ENCODE measurements around the gene EPM2AIP1. TPM values are rescaled to one million over a fixed set of nuclear protein-coding genes. Genes with fewer than 3 reads are reported as not detected.

The EPM2AIP1 gene
- total and polyA plus RNA-seq, 9 of the 15 experiments (the other 6 are each of a cell fraction or from before 2014, with no cell fraction given) = 6.7 to 44.8 (median 25.2) TPM

DNA sequence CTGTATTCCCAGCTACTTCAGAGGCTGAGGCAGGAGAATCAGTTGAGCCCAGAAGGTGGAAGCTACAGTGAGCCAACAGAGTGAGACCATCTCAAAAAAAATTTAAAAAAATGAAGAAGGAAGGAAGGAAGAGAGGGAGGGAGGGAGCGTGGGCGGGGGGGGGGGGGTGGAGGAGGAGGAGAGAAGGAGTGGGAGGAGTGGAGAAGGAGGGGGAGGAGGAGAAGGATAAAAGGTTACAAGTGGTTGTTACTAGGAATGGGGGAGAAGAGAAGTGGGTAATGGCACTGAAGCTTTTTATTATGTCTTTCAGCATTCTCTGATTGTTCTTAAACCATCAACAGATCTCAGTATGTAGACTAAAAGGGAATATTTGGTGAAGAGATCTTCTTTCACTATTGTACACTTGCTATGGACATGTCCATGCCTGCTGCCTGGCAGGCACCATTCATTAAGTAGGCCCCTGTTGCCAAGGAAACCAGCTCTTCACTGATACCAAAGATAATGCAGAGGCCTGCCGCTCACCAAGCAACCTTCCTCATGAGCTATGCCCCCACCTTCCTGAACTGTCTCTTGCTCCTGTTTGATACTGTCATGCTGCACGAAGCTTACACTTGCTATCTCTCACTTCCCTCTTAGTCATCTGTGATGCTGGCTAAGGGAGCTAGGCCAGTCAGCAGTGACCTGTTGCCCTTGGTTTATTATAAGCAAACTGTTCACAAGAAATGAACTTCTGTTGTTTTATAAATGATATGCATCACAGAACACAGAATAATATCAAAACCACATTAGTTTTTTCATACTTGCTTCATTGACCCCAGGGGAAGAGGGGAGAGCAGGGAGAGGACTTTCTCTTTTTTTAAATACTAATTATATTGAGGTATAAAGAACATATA is 23.1 kb downstream of the EPM2AIP1 start (continued):
- TF ChIP-seq TRIM24 (IDR thresholded peaks at IDR 0.05) (0 out of 4 replicates have a peak, but pooled peaks have one; percentile 4 to 38), SMARCE1 (IDR thresholded peaks at IDR 0.05) (peak; percentile 88), EGR1 (conservative IDR thresholded peaks at IDR 0.05) (peak; percentile 95), ATF1 (CRISPR knock-in tag; IDR thresholded peaks at IDR 0.05) (no peak), ATF1 (tag; IDR thresholded peaks at IDR 0.05) (peak; percentile 78), BACH1 (tag; IDR thresholded peaks at IDR 0.05) (no peak), ZFX (CRISPR knock-in tag; IDR thresholded peaks at IDR 0.05) (peak; percentile 89), XRCC5 (IDR thresholded peaks at IDR 0.05; ENCODE audit: low read depth, low read length) (peak; percentile 91), STAG1 (CRISPR knock-in tag; IDR thresholded peaks at IDR 0.05; ENCODE audit: borderline replicate concordance) (no peak), HMGN3 (IDR thresholded peaks at IDR 0.05; ENCODE audit: borderline replicate concordance, extremely low read depth, insufficient read length, low read depth, low read length) (peak; percentile 55), GTF2A2 (tag; IDR thresholded peaks at IDR 0.05) (no peak), MTA1 (IDR thresholded peaks at IDR 0.05; ENCODE audit: borderline replicate concordance) (0 out of 2 replicates have a peak, but pooled peaks have one; percentile 15), XRCC4 (IDR thresholded peaks at IDR 0.05; ENCODE audit: extremely low read depth, insufficient read depth, insufficient read length) (no peak), NFIC (IDR thresholded peaks at IDR 0.05) (peak; percentile 32; the same call in 1 of the 2 replicates), ZNF778 (CRISPR knock-in tag; IDR thresholded peaks at IDR 0.05) (no peak), ZNF695 (CRISPR knock-in tag; IDR thresholded peaks at IDR 0.05) (no peak), TSC22D4 (tag; IDR thresholded peaks at IDR 0.05) (no peak)
- TF ChIP-seq, protein P1, sequence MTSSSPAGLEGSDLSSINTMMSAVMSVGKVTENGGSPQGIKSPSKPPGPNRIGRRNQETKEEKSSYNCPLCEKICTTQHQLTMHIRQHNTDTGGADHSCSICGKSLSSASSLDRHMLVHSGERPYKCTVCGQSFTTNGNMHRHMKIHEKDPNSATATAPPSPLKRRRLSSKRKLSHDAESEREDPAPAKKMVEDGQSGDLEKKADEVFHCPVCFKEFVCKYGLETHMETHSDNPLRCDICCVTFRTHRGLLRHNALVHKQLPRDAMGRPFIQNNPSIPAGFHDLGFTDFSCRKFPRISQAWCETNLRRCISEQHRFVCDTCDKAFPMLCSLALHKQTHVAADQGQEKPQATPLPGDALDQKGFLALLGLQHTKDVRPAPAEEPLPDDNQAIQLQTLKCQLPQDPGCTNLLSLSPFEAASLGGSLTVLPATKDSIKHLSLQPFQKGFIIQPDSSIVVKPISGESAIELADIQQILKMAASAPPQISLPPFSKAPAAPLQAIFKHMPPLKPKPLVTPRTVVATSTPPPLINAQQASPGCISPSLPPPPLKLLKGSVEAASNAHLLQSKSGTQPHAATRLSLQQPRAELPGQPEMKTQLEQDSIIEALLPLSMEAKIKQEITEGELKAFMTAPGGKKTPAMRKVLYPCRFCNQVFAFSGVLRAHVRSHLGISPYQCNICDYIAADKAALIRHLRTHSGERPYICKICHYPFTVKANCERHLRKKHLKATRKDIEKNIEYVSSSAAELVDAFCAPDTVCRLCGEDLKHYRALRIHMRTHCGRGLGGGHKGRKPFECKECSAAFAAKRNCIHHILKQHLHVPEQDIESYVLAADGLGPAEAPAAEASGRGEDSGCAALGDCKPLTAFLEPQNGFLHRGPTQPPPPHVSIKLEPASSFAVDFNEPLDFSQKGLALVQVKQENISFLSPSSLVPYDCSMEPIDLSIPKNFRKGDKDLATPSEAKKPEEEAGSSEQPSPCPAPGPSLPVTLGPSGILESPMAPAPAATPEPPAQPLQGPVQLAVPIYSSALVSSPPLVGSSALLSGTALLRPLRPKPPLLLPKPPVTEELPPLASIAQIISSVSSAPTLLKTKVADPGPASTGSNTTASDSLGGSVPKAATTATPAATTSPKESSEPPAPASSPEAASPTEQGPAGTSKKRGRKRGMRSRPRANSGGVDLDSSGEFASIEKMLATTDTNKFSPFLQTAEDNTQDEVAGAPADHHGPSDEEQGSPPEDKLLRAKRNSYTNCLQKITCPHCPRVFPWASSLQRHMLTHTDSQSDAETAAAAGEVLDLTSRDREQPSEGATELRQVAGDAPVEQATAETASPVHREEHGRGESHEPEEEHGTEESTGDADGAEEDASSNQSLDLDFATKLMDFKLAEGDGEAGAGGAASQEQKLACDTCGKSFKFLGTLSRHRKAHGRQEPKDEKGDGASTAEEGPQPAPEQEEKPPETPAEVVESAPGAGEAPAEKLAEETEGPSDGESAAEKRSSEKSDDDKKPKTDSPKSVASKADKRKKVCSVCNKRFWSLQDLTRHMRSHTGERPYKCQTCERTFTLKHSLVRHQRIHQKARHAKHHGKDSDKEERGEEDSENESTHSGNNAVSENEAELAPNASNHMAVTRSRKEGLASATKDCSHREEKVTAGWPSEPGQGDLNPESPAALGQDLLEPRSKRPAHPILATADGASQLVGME (CRISPR knock-in tag; IDR thresholded peaks at IDR 0.05) = peak; percentile 91; the same call in 1 of the 2 replicates
- TF ChIP-seq, protein P2, sequence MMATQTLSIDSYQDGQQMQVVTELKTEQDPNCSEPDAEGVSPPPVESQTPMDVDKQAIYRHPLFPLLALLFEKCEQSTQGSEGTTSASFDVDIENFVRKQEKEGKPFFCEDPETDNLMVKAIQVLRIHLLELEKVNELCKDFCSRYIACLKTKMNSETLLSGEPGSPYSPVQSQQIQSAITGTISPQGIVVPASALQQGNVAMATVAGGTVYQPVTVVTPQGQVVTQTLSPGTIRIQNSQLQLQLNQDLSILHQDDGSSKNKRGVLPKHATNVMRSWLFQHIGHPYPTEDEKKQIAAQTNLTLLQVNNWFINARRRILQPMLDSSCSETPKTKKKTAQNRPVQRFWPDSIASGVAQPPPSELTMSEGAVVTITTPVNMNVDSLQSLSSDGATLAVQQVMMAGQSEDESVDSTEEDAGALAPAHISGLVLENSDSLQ (IDR thresholded peaks at IDR 0.05) = peak; percentile 96
- TF ChIP-seq, protein P3, sequence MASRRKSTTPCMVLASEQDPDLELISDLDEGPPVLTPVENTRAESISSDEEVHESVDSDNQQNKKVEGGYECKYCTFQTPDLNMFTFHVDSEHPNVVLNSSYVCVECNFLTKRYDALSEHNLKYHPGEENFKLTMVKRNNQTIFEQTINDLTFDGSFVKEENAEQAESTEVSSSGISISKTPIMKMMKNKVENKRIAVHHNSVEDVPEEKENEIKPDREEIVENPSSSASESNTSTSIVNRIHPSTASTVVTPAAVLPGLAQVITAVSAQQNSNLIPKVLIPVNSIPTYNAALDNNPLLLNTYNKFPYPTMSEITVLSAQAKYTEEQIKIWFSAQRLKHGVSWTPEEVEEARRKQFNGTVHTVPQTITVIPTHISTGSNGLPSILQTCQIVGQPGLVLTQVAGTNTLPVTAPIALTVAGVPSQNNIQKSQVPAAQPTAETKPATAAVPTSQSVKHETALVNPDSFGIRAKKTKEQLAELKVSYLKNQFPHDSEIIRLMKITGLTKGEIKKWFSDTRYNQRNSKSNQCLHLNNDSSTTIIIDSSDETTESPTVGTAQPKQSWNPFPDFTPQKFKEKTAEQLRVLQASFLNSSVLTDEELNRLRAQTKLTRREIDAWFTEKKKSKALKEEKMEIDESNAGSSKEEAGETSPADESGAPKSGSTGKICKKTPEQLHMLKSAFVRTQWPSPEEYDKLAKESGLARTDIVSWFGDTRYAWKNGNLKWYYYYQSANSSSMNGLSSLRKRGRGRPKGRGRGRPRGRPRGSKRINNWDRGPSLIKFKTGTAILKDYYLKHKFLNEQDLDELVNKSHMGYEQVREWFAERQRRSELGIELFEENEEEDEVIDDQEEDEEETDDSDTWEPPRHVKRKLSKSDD (conservative IDR thresholded peaks at IDR 0.05; ENCODE audit: low read length) = no peak
